ENCODE measurements around the gene MRGPRX3. TPM values are rescaled to one million over a fixed set of nuclear protein-coding genes. Genes with fewer than 3 reads are reported as not detected.

The MRGPRX3 gene
- total and polyA plus RNA-seq, 2 of the 8 experiments (the other 6 are each of a cell fraction or from before 2014, with no cell fraction given): not detected

DNA sequence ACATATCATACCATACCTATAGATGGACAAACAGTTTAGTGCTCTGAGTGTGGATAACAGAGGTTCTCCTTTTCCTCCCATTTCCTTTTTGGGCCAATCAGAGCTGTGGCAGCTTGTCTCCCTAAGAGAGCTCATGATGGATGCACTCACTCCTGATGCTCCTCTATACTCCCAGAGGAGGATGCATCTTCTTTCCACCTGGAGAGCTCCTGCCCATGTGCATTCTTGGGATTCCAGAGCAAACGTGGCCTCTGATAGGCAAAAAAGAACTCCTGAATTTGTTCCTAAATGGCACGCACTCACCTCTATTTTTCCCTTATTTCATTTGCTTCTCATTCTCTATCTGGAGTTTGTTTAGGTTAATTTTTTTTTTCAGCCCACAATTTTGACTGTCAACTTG is 2.9 kb downstream of the MRGPRX3 start:
- Histone ChIP-seq H3K4me3 (ENCODE audit: extremely low read depth in 1 of 4, insufficient read depth in 2 of 4, low read depth in 3 of 4, low read length in 4 of 4) (no peak overlapping the region), H4K91ac (replicated peaks; ENCODE audit: insufficient read length, low read length) (no peak overlapping the region), H2BK15ac (ENCODE audit: low read length) (no peak overlapping the region), H2AFZ (ENCODE audit: low read length) (no peak overlapping the region), H3K36me3 (ENCODE audit: control insufficient read depth in 2 of 4, insufficient read depth in 4 of 4, low read length in 3 of 4) (no peaks in the 10 kb centered on the region), H3K18ac (ENCODE audit: extremely low read depth, low read length) (no peak overlapping the region), H3K9ac (replicated peaks in 1 of 4; ENCODE audit: extremely low read depth in 1 of 4, low read depth in 3 of 4, low read length in 3 of 4) (no peak overlapping the region), H3K4me2 (ENCODE audit: insufficient read depth in 1 of 2, low read depth in 2 of 2, low read length in 2 of 2) (no peak overlapping the region), H3K9me3 (ENCODE audit: insufficient read depth in 2 of 2, low read depth in 1 of 2, low read length in 1 of 2) (peaks cover 0 to 3% of the 10 kb centered on the region in 2 experiments; a peak in 1 of 4 replicates), H3K4ac (replicated peaks; ENCODE audit: insufficient read length, low read depth, low read length) (no peak overlapping the region), H3K27ac (ENCODE audit: low read depth, low read length) (no peak overlapping the region), H3K23ac (ENCODE audit: insufficient read length) (no peak overlapping the region), H2BK20ac (ENCODE audit: low read length) (no peak overlapping the region), H4K5ac (ENCODE audit: insufficient read length, low read depth, low read length) (no peak overlapping the region), H2AK5ac (ENCODE audit: low read depth, low read length) (no peak overlapping the region), H2BK120ac (replicated peaks; ENCODE audit: low read depth, low read length) (no peak overlapping the region), H3K79me2 (ENCODE audit: control insufficient read depth in 1 of 2, insufficient read depth in 2 of 2, low read length in 2 of 2) (no peaks in the 10 kb centered on the region), H3K14ac (ENCODE audit: insufficient read length) (no peak overlapping the region), H2BK12ac (ENCODE audit: low read depth, low read length) (no peak overlapping the region), H3K4me1 (replicated peaks in 1 of 4; ENCODE audit: control insufficient read depth in 3 of 4, insufficient read depth in 4 of 4, low read length in 3 of 4) (peaks cover 0 to 9% (median 0%) of the 10 kb centered on the region in 4 experiments; a peak in 1 of 7 replicates), H3K27me3 (replicated peaks in 1 of 4; ENCODE audit: control insufficient read depth in 3 of 4, extremely low read depth in 1 of 4, insufficient read depth in 3 of 4, low read length in 3 of 4) (no peaks in the 10 kb centered on the region), H3K23me2 (ENCODE audit: low read depth, low read length) (no peaks in the 10 kb centered on the region), H4K20me1 (replicated peaks in 1 of 2; ENCODE audit: control insufficient read depth in 1 of 2, insufficient read depth in 2 of 2, low read length in 2 of 2) (no peaks in the 10 kb centered on the region), H2BK5ac (ENCODE audit: low read depth, low read length) (no peak overlapping the region), H4K8ac (ENCODE audit: extremely low read depth, insufficient read depth, low read length) (no peak overlapping the region), H3K79me1 (ENCODE audit: low read depth, low read length) (no peaks in the 10 kb centered on the region), H3K56ac (replicated peaks; ENCODE audit: insufficient read length, low read depth, low read length) (no peak overlapping the region)
- DNase-seq (ENCODE audit: low read depth in 1 of 2, low spot score in 2 of 2) (no peak), FAIRE-seq (no peak)
- TF ChIP-seq RXRA (IDR thresholded peaks at IDR 0.05; ENCODE audit: insufficient read depth, low read depth, low read length): no peak
- TF ChIP-seq HDAC6 (IDR thresholded peaks at IDR 0.05; ENCODE audit: low read depth, low read length): no peak
- peak; percentile 86 for TF ChIP-seq TEAD4 (IDR thresholded peaks at IDR 0.05; ENCODE audit: low read depth, low read length)
- TF ChIP-seq NANOG (IDR thresholded peaks at IDR 0.05; ENCODE audit: insufficient read depth, low read depth, low read length, poor library complexity, severe bottlenecking): no peak
- TF ChIP-seq, protein P1, sequence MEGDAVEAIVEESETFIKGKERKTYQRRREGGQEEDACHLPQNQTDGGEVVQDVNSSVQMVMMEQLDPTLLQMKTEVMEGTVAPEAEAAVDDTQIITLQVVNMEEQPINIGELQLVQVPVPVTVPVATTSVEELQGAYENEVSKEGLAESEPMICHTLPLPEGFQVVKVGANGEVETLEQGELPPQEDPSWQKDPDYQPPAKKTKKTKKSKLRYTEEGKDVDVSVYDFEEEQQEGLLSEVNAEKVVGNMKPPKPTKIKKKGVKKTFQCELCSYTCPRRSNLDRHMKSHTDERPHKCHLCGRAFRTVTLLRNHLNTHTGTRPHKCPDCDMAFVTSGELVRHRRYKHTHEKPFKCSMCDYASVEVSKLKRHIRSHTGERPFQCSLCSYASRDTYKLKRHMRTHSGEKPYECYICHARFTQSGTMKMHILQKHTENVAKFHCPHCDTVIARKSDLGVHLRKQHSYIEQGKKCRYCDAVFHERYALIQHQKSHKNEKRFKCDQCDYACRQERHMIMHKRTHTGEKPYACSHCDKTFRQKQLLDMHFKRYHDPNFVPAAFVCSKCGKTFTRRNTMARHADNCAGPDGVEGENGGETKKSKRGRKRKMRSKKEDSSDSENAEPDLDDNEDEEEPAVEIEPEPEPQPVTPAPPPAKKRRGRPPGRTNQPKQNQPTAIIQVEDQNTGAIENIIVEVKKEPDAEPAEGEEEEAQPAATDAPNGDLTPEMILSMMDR (IDR thresholded peaks at IDR 0.05; ENCODE audit: control extremely low read depth in 1 of 3, insufficient read depth in 1 of 3, low read depth in 1 of 3, low read length in 3 of 3): no peak
- ChIA-PET POLR2A (ENCODE audit: partially characterized antibody) (no interaction called here), CTCF (ENCODE audit: partially characterized antibody) (interaction anchor here (0.7 to 0.8 kb wide), 3 partner anchors 10 to 1952 kb away, joined by 3 to 4 read pairs (median 3); no protein-coding TSS in a partner anchor)
- WGBS, 2 experiments (ENCODE audit: extremely low coverage in 1 of 2, insufficient coverage in 1 of 2, insufficient read length in 1 of 2, insufficient replicate concordance in 2 of 2, low coverage in 1 of 2, low lambda C conversion rate in 2 of 2, missing lambda C conversion rate in 1 of 2): 50% methylated on average over 2 of the region's 2 CpGs; no CpG with 5 or more reads in 1 of the 2 experiments
